Liver (tissue), 9 donors: ENCODE results near the gene MICU1. TPM values are rescaled to one million over a fixed set of nuclear protein-coding genes. Genes with fewer than 3 reads are reported as not detected.

Source experiments
- DNase-seq: peaks from one replicate; pipeline ENCODE4 v3.0.0-alpha.2; 2017; ENCODE audit warnings: low spot score
- H3K27ac ChIP-seq, 2 donors: one replicate each; pipeline ENCODE4 v1.7.0; 2013; ENCODE audit warnings: inconsistent platforms in 2 of 2, low read length in 2 of 2, control low read depth in 1 of 2, low read depth in 1 of 2, mild to moderate bottlenecking in 1 of 2
- H3K27me3 ChIP-seq, 4 donors: one replicate each; pipeline versions ENCODE4 v1.6.1 to v1.7.0; 2013; ENCODE audit warnings: low read length in 3 of 4, inconsistent platforms in 1 of 4, mild to moderate bottlenecking in 1 of 4, moderate library complexity in 1 of 4; ENCODE audit not compliant: control insufficient read depth in 4 of 4, insufficient read depth in 4 of 4
- H3K36me3 ChIP-seq, 4 donors: one replicate each; pipeline versions ENCODE4 v1.6.1 to v1.7.0; 2013; ENCODE audit warnings: low read length in 3 of 4, mild to moderate bottlenecking in 3 of 4, low read depth in 1 of 4, moderate library complexity in 1 of 4; ENCODE audit not compliant: control insufficient read depth in 4 of 4, insufficient read depth in 3 of 4
- H3K4me1 ChIP-seq, 4 donors: one replicate each; pipeline versions ENCODE4 v1.6.1 to v1.7.0; 2013; ENCODE audit warnings: low read length in 3 of 4, mild to moderate bottlenecking in 3 of 4, moderate library complexity in 1 of 4; ENCODE audit not compliant: control insufficient read depth in 4 of 4, insufficient read depth in 4 of 4
- H3K4me3 ChIP-seq, 3 donors: one replicate each; pipeline versions ENCODE4 v1.6.1 to v1.7.0; 2013; ENCODE audit warnings: low read length in 3 of 3, control low read depth in 1 of 3, low read depth in 1 of 3, mild to moderate bottlenecking in 1 of 3
- H3K9ac ChIP-seq, 2 donors: one replicate each; pipeline ENCODE4 v1.7.0; 2013; ENCODE audit warnings: low read length in 2 of 2, mild to moderate bottlenecking in 2 of 2, moderate library complexity in 2 of 2, control low read depth in 1 of 2, low read depth in 1 of 2
- H3K9me3 ChIP-seq, 4 donors: one replicate each; pipeline versions ENCODE4 v1.6.1 to v1.7.0; 2013; ENCODE audit warnings: low read length in 3 of 4; ENCODE audit not compliant: control insufficient read depth in 4 of 4
- EGR1 ChIP-seq, 2 donors: IDR thresholded peaks; 2 replicates each; pipeline ENCODE4 v1.6.1; 2016 to 2018; ENCODE audit warnings: antibody characterized with exemption in 2 of 2, low read depth in 2 of 2
- FOXA1 ChIP-seq: IDR thresholded peaks from 2 replicates; pipeline ENCODE4 v1.6.1; 2016; ENCODE audit warnings: antibody characterized with exemption
- FOXA2 ChIP-seq: IDR thresholded peaks from 2 replicates; pipeline ENCODE4 v1.6.1; 2016; ENCODE audit warnings: antibody characterized with exemption
- GABPA ChIP-seq, 2 donors: IDR thresholded peaks in 1 of 2; conservative IDR thresholded peaks in 1 of 2; 2 replicates each; pipeline ENCODE4 v1.6.1; 2016; ENCODE audit warnings: antibody characterized with exemption in 2 of 2, mild to moderate bottlenecking in 1 of 2, moderate library complexity in 1 of 2
- HNF4A ChIP-seq, 2 donors: conservative IDR thresholded peaks; 2 replicates each; pipeline ENCODE4 v1.6.1; 2016; ENCODE audit warnings: antibody characterized with exemption in 2 of 2, mild to moderate bottlenecking in 2 of 2
- HNF4G ChIP-seq: IDR thresholded peaks from 2 replicates; pipeline ENCODE4 v1.6.1; 2016; ENCODE audit warnings: antibody characterized with exemption
- JUND ChIP-seq, 2 donors: IDR thresholded peaks; 2 replicates each; pipeline ENCODE4 v1.6.1; 2016; ENCODE audit warnings: antibody characterized with exemption in 2 of 2
- NR2F2 ChIP-seq: IDR thresholded peaks from 2 replicates; pipeline ENCODE4 v1.6.1; 2016; ENCODE audit warnings: antibody characterized with exemption
- RAD21 ChIP-seq, 2 donors: IDR thresholded peaks; 2 replicates each; pipeline ENCODE4 v1.6.1; 2016; ENCODE audit warnings: antibody characterized with exemption in 2 of 2, mild to moderate bottlenecking in 2 of 2
- RXRA ChIP-seq, 2 donors: IDR thresholded peaks; 2 replicates each; pipeline ENCODE4 v1.6.1; 2017 to 2018; ENCODE audit warnings: antibody characterized with exemption in 2 of 2, mild to moderate bottlenecking in 1 of 2
- TAF1 ChIP-seq: conservative IDR thresholded peaks from 2 replicates; pipeline ENCODE4 v1.6.1; 2016; ENCODE audit warnings: antibody characterized with exemption, mild to moderate bottlenecking
- YY1 ChIP-seq: IDR thresholded peaks from 2 replicates; pipeline ENCODE4 v1.6.1; 2016; ENCODE audit warnings: antibody characterized with exemption, mild to moderate bottlenecking
- WGBS: extraction: QIAGEN DNeasy Blood & Tissue Kit; methylation state at CpG from one replicate; pipeline ENCODE4 v1.1.7; 2013; 5-methylcytosine and 5-hydroxymethylcytosine counted together
- polyA plus RNA-seq, 2 donors: library from polyadenylated mRNA; stranded (reverse) in 1 of 2; unstranded in 1 of 2; fragments of 200-250 nt in 1 of 2; fragments of >200 nt in 1 of 2; fragmentation: Nextera tagmentation in 1 of 2; extraction: Ambion mirVana in 1 of 2; gene quantifications; one replicate each; pipeline versions ENCODE4 v1.2.1 to v1.2.3, GENCODE V29; 2013 to 2015
- total RNA-seq, 2 donors: library from RNA; depleted of rRNA; stranded (reverse); fragments of >200 nt; gene quantifications; one replicate each; pipeline ENCODE4 v1.2.3, GENCODE V29; 2014
- TF ChIP-seq, protein P1 (sequence below): fragments of 150-350 bp; IDR thresholded peaks from 2 replicates; pipeline ENCODE4 v1.5.1; 2017; ENCODE audit warnings: improper control_type of control experiment, low read depth, low read length; ENCODE audit not compliant: missing input control
- TF ChIP-seq, protein P2 (sequence below): IDR thresholded peaks from 2 replicates; pipeline ENCODE4 v1.6.1; 2016; ENCODE audit warnings: antibody characterized with exemption, mild to moderate bottlenecking
- TF ChIP-seq, protein P3 (sequence below): IDR thresholded peaks from 2 replicates; pipeline ENCODE4 v1.6.1; 2016; ENCODE audit warnings: antibody characterized with exemption
- TF ChIP-seq, protein P4 (sequence below): IDR thresholded peaks from 2 replicates; pipeline ENCODE4 v1.6.1; 2016; ENCODE audit warnings: antibody characterized with exemption
- donor health status: healthy.
- donor health status: healthy.
- donor health status: healthy.
- donor health status: healthy.
- donor health status: healthy.

MICU1 gene
- total and polyA plus RNA-seq, 4 donors = 26.4 to 47.4 (median 32.1) TPM

DNA sequence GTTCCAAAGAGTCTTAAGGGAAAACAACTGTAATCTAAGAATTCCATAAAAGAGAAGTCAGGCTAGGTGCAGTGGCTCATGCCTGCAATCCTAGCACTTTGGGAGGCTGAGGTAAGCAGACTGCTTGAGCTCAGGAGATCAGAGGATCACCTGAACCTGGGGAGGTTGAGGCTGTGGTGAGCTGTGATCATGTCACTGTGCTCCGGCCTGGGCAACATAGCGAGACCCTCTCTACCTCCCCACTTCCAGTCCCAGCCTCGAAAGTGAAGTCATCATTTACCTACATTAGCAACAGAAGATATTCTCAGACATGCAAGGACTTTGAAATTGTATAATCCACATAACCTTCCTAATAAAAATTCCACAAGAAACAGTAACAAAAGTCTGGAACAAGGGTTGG lies 141.4 kb downstream of the MICU1 start:
- TF ChIP-seq FOXA1 (no peak), HNF4G (no peak), JUND (IDR thresholded peaks at IDR 0.05) (no peak), EGR1 (IDR thresholded peaks at IDR 0.05; ENCODE audit: low read depth in 2 of 2) (no peak), NR2F2 (no peak)
- TF ChIP-seq, protein P1, sequence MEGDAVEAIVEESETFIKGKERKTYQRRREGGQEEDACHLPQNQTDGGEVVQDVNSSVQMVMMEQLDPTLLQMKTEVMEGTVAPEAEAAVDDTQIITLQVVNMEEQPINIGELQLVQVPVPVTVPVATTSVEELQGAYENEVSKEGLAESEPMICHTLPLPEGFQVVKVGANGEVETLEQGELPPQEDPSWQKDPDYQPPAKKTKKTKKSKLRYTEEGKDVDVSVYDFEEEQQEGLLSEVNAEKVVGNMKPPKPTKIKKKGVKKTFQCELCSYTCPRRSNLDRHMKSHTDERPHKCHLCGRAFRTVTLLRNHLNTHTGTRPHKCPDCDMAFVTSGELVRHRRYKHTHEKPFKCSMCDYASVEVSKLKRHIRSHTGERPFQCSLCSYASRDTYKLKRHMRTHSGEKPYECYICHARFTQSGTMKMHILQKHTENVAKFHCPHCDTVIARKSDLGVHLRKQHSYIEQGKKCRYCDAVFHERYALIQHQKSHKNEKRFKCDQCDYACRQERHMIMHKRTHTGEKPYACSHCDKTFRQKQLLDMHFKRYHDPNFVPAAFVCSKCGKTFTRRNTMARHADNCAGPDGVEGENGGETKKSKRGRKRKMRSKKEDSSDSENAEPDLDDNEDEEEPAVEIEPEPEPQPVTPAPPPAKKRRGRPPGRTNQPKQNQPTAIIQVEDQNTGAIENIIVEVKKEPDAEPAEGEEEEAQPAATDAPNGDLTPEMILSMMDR = no peak
- Histone ChIP-seq H3K27me3 (no peaks in the 10 kb centered on the region), H3K27ac (no peak overlapping the region), H3K36me3 (peaks cover 0 to 10% (median 0%) of the 10 kb centered on the region in 4 donors), H3K4me3 (no peak overlapping the region), H3K9me3 (no peaks in the 10 kb centered on the region), H3K4me1 (peaks cover 0 to 8% (median 2%) of the 10 kb centered on the region in 4 donors), H3K9ac (no peak overlapping the region)
- WGBS = 96% methylated on average over 3 of the region's 3 CpGs
- no peak for DNase-seq

DNA sequence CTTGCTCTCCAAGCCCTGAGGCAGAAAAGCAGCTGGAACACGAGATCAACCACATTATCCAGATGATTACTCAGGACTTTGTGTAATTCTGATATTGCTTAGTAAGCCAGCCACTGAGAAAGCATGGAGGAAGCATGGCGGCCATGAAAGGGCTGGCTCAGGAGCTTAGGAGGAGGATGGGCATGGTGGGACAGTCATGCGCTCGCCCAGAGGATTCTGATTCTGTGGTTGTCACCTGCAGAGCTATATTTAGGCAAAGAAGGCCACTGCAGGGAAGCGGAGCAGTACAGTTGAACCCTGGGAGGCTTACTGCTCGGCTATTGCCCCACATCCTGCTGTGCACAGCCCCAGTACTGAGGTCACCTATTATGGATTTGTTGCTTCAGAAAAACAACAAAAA lies 142.4 kb downstream of the MICU1 start:
- H3K4me1 ChIP-seq = peaks cover 0 to 8% (median 2%) of the 10 kb centered on the region in 4 donors
- H3K36me3 ChIP-seq = peaks cover 0 to 10% (median 0%) of the 10 kb centered on the region in 4 donors
- H3K27me3 ChIP-seq = no peaks in the 10 kb centered on the region
- H3K9me3 ChIP-seq = no peaks in the 10 kb centered on the region
- WGBS = 91% methylated on average over 6 of the region's 6 CpGs
- no peak overlapping the region for H3K4me3 ChIP-seq
- TF ChIP-seq TAF1 = no peak
- no peak for TF ChIP-seq GABPA (IDR thresholded peaks at IDR 0.05 in 1 of 2, conservative IDR thresholded peaks at IDR 0.05 in 1 of 2)
- TF ChIP-seq, protein P2, sequence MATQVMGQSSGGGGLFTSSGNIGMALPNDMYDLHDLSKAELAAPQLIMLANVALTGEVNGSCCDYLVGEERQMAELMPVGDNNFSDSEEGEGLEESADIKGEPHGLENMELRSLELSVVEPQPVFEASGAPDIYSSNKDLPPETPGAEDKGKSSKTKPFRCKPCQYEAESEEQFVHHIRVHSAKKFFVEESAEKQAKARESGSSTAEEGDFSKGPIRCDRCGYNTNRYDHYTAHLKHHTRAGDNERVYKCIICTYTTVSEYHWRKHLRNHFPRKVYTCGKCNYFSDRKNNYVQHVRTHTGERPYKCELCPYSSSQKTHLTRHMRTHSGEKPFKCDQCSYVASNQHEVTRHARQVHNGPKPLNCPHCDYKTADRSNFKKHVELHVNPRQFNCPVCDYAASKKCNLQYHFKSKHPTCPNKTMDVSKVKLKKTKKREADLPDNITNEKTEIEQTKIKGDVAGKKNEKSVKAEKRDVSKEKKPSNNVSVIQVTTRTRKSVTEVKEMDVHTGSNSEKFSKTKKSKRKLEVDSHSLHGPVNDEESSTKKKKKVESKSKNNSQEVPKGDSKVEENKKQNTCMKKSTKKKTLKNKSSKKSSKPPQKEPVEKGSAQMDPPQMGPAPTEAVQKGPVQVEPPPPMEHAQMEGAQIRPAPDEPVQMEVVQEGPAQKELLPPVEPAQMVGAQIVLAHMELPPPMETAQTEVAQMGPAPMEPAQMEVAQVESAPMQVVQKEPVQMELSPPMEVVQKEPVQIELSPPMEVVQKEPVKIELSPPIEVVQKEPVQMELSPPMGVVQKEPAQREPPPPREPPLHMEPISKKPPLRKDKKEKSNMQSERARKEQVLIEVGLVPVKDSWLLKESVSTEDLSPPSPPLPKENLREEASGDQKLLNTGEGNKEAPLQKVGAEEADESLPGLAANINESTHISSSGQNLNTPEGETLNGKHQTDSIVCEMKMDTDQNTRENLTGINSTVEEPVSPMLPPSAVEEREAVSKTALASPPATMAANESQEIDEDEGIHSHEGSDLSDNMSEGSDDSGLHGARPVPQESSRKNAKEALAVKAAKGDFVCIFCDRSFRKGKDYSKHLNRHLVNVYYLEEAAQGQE = no peak
- TF ChIP-seq FOXA1 = no peak
- no peak for TF ChIP-seq EGR1 (IDR thresholded peaks at IDR 0.05; ENCODE audit: low read depth in 2 of 2)
- TF ChIP-seq YY1 = no peak
- TF ChIP-seq HNF4G = no peak
- TF ChIP-seq, protein P3, sequence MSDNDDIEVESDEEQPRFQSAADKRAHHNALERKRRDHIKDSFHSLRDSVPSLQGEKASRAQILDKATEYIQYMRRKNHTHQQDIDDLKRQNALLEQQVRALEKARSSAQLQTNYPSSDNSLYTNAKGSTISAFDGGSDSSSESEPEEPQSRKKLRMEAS = no peak
- no peak for TF ChIP-seq JUND (IDR thresholded peaks at IDR 0.05)
- TF ChIP-seq HNF4A (conservative IDR thresholded peaks at IDR 0.05) = no peak
- TF ChIP-seq FOXA2 = no peak
- H3K9ac ChIP-seq = no peak overlapping the region
- DNase-seq = no peak
- no peak overlapping the region for H3K27ac ChIP-seq

DNA sequence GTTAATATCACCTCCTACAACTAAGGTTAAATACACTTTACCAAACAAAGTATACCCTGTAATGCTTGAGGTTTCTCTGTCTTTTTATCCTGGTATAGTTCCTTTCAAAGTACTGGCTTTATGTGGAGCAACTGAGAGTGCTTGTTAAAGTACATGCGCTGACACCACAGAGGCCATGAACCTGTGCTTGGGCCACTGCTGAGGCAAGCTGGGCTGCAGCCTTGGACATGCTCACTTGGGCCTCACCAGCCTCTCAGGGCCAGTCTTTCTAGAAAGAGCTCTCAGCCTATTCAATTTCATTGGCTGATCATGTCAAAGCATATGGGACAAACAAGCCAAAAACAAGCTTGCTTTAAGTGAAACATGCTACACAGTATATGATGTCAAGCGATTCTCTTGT lies 145.0 kb downstream of the MICU1 start:
- no peaks in the 10 kb centered on the region for H3K9me3 ChIP-seq

More for the DNA sequence above, 145.0 kb downstream of the MICU1 start:
- no peak for DNase-seq
- Histone ChIP-seq H3K27me3 (no peaks in the 10 kb centered on the region), H3K4me3 (no peak overlapping the region), H3K36me3 (peaks cover 2 to 19% (median 7%) of the 10 kb centered on the region in 4 donors), H3K9ac (no peak overlapping the region), H3K4me1 (peaks cover 0 to 4% (median 1%) of the 10 kb centered on the region in 4 donors), H3K27ac (no peak overlapping the region)
- WGBS = 97% methylated on average over 2 of the region's 2 CpGs
- TF ChIP-seq YY1 (no peak), FOXA1 (no peak), RAD21 (IDR thresholded peaks at IDR 0.05) (no peak), HNF4G (no peak), NR2F2 (no peak), RXRA (IDR thresholded peaks at IDR 0.05) (no peak)
- TF ChIP-seq, protein P3 = no peak
- TF ChIP-seq, protein P4, sequence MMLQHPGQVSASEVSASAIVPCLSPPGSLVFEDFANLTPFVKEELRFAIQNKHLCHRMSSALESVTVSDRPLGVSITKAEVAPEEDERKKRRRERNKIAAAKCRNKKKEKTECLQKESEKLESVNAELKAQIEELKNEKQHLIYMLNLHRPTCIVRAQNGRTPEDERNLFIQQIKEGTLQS = no peak
- TF ChIP-seq, protein P1 = no peak
